ENCODE measurements around the gene SNX14. TPM values are rescaled to one million over a fixed set of nuclear protein-coding genes. Genes with fewer than 3 reads are reported as not detected.

The SNX14 gene
- total RNA-seq, 1 donor from 2014 or later: 87.2 TPM

DNA sequence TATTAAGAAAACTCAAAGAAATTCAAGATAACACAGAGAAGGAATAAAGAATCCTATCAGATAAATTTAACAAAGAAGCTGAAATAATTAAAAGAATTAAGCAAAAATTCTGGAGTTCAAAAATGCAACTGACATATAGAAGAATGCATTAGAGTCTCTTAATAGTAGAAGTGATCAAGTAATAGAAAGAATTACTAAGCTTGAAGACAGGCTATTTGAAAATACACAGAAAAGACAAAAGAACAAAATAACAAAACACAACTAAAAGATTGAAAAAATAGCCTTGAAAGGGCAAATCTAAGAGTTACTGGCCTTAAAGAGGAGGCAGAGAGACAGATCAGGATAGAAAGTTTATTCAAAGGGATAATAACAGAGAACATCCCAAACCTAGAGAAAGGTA, 12.1 kb downstream of the SNX14 start:
- Mint-ChIP-seq H3K4me3 (ENCODE audit: unreplicated experiment) (no peak overlapping the region), H3K4me1 (ENCODE audit: unreplicated experiment) (peaks cover 8% of the 10 kb centered on the region)
- no peak for DNase-seq (ENCODE audit: extremely low spot score, unreplicated experiment)

DNA sequence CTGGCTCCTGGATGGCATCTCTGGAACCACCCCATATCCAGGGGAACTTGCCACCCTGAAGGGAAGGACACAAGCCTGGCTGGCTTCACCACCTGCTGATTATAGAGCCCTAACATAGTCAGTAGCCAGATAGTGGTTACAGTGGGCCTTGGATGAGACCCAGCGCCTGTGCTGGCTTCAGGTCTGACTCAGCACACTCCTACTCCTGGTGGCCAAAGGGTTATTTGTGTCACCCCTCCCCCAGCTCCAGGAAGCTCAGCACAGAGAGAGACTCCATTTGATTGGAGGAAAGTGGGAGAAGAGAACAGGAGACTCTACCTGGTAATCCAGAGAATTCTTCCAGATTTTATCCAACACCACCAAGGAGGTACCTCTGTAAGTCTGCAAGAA, 12.8 kb downstream of the SNX14 start:
- H3K4me3 Mint-ChIP-seq (ENCODE audit: unreplicated experiment): no peak overlapping the region
- peaks cover 8% of the 10 kb centered on the region for H3K4me1 Mint-ChIP-seq (ENCODE audit: unreplicated experiment)
- H3K9me3 Mint-ChIP-seq (ENCODE audit: unreplicated experiment): peaks cover 26% of the 10 kb centered on the region
- H3K27me3 Mint-ChIP-seq (ENCODE audit: unreplicated experiment): no peaks in the 10 kb centered on the region
- DNase-seq (ENCODE audit: extremely low spot score, unreplicated experiment): no peak
- TF ChIP-seq, protein P1, sequence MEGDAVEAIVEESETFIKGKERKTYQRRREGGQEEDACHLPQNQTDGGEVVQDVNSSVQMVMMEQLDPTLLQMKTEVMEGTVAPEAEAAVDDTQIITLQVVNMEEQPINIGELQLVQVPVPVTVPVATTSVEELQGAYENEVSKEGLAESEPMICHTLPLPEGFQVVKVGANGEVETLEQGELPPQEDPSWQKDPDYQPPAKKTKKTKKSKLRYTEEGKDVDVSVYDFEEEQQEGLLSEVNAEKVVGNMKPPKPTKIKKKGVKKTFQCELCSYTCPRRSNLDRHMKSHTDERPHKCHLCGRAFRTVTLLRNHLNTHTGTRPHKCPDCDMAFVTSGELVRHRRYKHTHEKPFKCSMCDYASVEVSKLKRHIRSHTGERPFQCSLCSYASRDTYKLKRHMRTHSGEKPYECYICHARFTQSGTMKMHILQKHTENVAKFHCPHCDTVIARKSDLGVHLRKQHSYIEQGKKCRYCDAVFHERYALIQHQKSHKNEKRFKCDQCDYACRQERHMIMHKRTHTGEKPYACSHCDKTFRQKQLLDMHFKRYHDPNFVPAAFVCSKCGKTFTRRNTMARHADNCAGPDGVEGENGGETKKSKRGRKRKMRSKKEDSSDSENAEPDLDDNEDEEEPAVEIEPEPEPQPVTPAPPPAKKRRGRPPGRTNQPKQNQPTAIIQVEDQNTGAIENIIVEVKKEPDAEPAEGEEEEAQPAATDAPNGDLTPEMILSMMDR (IDR thresholded peaks at IDR 0.05): no peak
- H3K27ac Mint-ChIP-seq (ENCODE audit: unreplicated experiment): no peak overlapping the region
- peaks cover 35% of the 10 kb centered on the region for H3K36me3 Mint-ChIP-seq (ENCODE audit: unreplicated experiment)

More for the DNA sequence above, 12.1 kb downstream of the SNX14 start:
- Mint-ChIP-seq H3K36me3 (ENCODE audit: unreplicated experiment) (peaks cover 36% of the 10 kb centered on the region), H3K9me3 (ENCODE audit: unreplicated experiment) (peaks cover 26% of the 10 kb centered on the region), H3K27ac (ENCODE audit: unreplicated experiment) (no peak overlapping the region), H3K27me3 (ENCODE audit: unreplicated experiment) (no peaks in the 10 kb centered on the region)
- TF ChIP-seq, protein P1 (IDR thresholded peaks at IDR 0.05): no peak

DNA sequence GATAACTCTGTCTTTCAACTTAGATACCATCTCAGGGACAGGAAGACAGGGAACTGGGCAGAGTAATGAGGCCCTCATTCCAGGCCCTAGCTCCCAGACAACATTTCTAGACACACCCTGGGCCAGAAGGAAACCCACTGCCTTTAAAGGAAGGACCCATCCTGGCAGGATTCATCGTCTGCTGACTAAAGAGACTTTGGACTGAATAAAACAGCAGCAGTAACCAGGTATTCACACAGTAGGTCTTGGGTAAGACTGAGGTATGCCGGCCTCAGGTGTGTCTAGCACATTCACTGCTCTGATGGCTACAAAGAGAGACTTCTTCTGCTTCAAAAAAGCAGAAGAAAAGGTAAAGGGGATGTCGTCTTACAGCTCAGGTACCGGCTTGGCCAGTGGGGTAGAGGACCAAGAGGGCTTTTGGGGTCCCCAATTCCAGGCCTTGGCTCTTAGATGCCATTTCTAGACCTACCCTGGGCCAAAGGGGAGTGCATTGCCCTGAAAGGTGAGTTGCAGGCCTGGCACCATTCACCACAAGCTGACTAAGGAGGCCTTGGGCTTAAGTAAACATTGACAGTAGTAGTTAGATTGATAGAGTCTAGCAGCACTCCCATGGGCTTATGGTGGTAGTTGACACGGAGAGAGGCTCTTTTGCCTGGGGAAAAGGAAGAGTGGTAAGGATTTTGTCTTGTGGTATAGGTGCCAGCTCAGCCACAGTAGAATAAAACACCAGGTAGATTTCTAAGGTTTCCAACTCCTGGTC, 13.4 kb downstream of the SNX14 start:
- Mint-ChIP-seq H3K4me3 (ENCODE audit: unreplicated experiment) (no peak overlapping the region), H3K27me3 (ENCODE audit: unreplicated experiment) (no peaks in the 10 kb centered on the region), H3K9me3 (ENCODE audit: unreplicated experiment) (peaks cover 26% of the 10 kb centered on the region), H3K4me1 (ENCODE audit: unreplicated experiment) (peaks cover 12% of the 10 kb centered on the region), H3K27ac (ENCODE audit: unreplicated experiment) (no peak overlapping the region), H3K36me3 (ENCODE audit: unreplicated experiment) (peaks cover 34% of the 10 kb centered on the region)
- no peak for DNase-seq (ENCODE audit: extremely low spot score, unreplicated experiment)
- TF ChIP-seq, protein P1 (IDR thresholded peaks at IDR 0.05): no peak

DNA sequence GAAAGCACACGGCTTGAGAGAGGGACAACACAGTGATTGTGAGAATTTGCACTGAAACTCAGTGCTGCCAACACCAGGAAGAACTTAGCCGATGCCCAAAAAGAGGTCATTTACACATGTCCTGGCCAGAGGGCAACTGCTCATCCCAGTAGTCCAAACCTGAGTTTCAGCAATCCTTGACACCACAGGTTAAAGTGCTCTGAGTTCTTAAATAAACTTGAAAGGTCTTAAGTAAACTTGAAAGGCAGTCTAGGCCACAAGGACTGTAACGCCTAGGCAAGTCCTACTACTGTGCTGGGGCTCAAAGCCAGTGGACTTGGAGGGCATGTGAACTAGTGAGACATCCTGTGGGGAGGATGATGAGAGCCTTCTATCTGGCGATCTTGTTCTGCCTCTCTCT, 14.1 kb downstream of the SNX14 start:
- no peak overlapping the region for H3K4me3 Mint-ChIP-seq (ENCODE audit: unreplicated experiment)
- H3K4me1 Mint-ChIP-seq (ENCODE audit: unreplicated experiment): peaks cover 20% of the 10 kb centered on the region
- H3K27me3 Mint-ChIP-seq (ENCODE audit: unreplicated experiment): no peaks in the 10 kb centered on the region
- no peak for DNase-seq (ENCODE audit: extremely low spot score, unreplicated experiment)
- H3K27ac Mint-ChIP-seq (ENCODE audit: unreplicated experiment): no peak overlapping the region
- H3K36me3 Mint-ChIP-seq (ENCODE audit: unreplicated experiment): peaks cover 31% of the 10 kb centered on the region
- TF ChIP-seq, protein P1 (IDR thresholded peaks at IDR 0.05): no peak
- H3K9me3 Mint-ChIP-seq (ENCODE audit: unreplicated experiment): peaks cover 26% of the 10 kb centered on the region

DNA sequence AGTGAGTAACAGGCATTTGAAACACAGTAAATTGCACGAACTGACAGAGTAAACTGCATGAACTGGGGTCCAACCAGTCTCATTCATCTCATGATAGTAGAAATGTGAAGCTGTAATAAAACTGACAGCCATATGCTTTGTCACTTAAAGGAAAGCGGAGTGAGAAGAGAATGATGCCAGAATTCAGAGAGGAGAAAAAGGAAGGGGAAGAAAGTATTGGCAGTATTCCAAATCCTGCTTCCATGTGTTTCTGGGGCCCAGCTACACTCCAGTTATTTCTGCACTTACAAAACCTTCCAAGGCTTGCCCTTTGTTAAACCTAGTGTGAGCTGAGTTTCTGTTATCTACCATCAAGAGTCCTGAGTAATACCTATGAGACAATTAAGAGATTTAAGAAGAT, 17.2 kb downstream of the SNX14 start:
- Mint-ChIP-seq H3K27ac (ENCODE audit: unreplicated experiment) (no peak overlapping the region), H3K4me1 (ENCODE audit: unreplicated experiment) (peaks cover 21% of the 10 kb centered on the region), H3K27me3 (ENCODE audit: unreplicated experiment) (no peaks in the 10 kb centered on the region), H3K9me3 (ENCODE audit: unreplicated experiment) (peaks cover 5% of the 10 kb centered on the region), H3K4me3 (ENCODE audit: unreplicated experiment) (no peak overlapping the region), H3K36me3 (ENCODE audit: unreplicated experiment) (peaks cover 8% of the 10 kb centered on the region)
- TF ChIP-seq, protein P1 (IDR thresholded peaks at IDR 0.05): no peak
- DNase-seq (ENCODE audit: extremely low spot score, unreplicated experiment): no peak
